Activated CD4-positive, CD25-positive, alpha-beta regulatory T cell treated with anti-CD3 and anti-CD28 coated beads, Interleukin-2, amount 50 U/mL, for 16 hours (primary cell): ENCODE measurements around the gene FAM180B.
"Not testable (repeated sequence)": the region's sequence is repeated elsewhere in the genome, so short reads cannot be mapped to it uniquely, and the experiment has no call there.

ENCODE experiments used
- DNase-seq: peaks from one replicate; pipeline ENCODE4 v3.0.0-alpha.2; 2020; ENCODE audit warnings: low read depth, low spot score

Gene FAM180B

GRCh38 chr11:47593934-47594855, 7.7 kb downstream of the FAM180B start, which contains the start of gene C1QTNF4:
TSS of gene C1QTNF4 (minus strand) at chr11:47594411. CDS start at chr11:47590810, 3,601 bp downstream.
- no peak for DNase-seq

- DNase-seq = no peak
Measured at GRCh38 chr11:47595029-47595428, 8.6 kb downstream of the FAM180B start.

GRCh38 chr11:47595967-47596366, 9.5 kb downstream of the FAM180B start:
- no peak for DNase-seq

GRCh38 chr11:47599902-47600301, 13.4 kb downstream of the FAM180B start:
- no peak for DNase-seq

- no peak for DNase-seq
Measured at GRCh38 chr11:47603295-47603694, 16.8 kb downstream of the FAM180B start.

- no peak for DNase-seq
Measured at GRCh38 chr11:47605921-47606320, 19.4 kb downstream of the FAM180B start.

- no peak for DNase-seq
Measured at GRCh38 chr11:47606731-47607130, 20.3 kb downstream of the FAM180B start.

- DNase-seq = no peak
Measured at GRCh38 chr11:47607380-47607779, 20.9 kb downstream of the FAM180B start.

- no peak for DNase-seq
Measured at GRCh38 chr11:47609675-47610074, 23.2 kb downstream of the FAM180B start.

GRCh38 chr11:47611348-47611794, 24.9 kb downstream of the FAM180B start:
- no peak for DNase-seq

GRCh38 chr11:47615249-47615648, 28.8 kb downstream of the FAM180B start:
- DNase-seq = no peak

GRCh38 chr11:47616726-47617416, 30.4 kb downstream of the FAM180B start:
- no peak for DNase-seq

- no peak for DNase-seq
Measured at GRCh38 chr11:47617417-47617809, 30.9 kb downstream of the FAM180B start.

GRCh38 chr11:47620836-47621378, 34.4 kb downstream of the FAM180B start:
- no peak for DNase-seq

GRCh38 chr11:47626234-47626633, 39.8 kb downstream of the FAM180B start:
- DNase-seq = no peak

GRCh38 chr11:47628026-47628425, 41.5 kb downstream of the FAM180B start:
- no peak for DNase-seq

GRCh38 chr11:47631473-47631872, 45.0 kb downstream of the FAM180B start:
- DNase-seq = no peak

GRCh38 chr11:47636331-47636730, 49.9 kb downstream of the FAM180B start:
- DNase-seq = not testable (repeated sequence)
